ENCODE measurements around the gene TTC22. TPM values are rescaled to one million over a fixed set of nuclear protein-coding genes. Genes with fewer than 3 reads are reported as not detected.

TTC22 gene
- total RNA-seq, 2 donors from 2014 or later: 12.2 to 15.6 TPM

GRCh38 chr1:54784066-54784465, 17.1 kb downstream of the TTC22 start:
- intact Hi-C loops (cut with DNase I): no loop called here

DNA sequence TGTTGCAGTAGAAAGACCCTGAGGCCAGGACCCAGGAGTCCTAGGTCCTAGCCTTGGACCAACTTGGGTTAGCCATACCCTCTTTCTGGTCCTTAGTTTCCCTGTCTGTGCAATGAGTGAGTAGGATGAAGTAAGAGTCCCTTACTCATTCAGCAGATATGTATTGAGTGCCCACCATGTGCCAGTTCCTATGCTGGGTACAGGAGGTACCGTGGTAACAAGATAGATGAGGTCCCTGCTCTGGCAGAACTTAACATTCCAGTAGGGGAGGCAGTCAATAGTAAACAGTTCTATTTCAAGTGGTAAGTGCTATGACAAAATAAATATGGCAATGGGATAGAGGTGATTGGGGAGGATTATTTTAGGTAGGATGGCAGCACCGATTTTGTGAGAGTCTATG, 18.5 kb downstream of the TTC22 start:
- no peak overlapping the region for H3K27ac ChIP-seq
- whole genome bisulfite sequencing, 2 donors: 36 to 55% methylated on average over 2 of the region's 2 CpGs
- H3K4me1 ChIP-seq: peaks cover 7% of the 10 kb centered on the region
- DNase-seq (no peak), ATAC-seq (no peak)
- H3K36me3 ChIP-seq (replicated peaks in 1 of 2; ENCODE audit: insufficient read depth in 1 of 2, low read depth in 2 of 2): peaks cover 0 to 6% of the 10 kb centered on the region in 2 donors
- intact Hi-C loops (cut with DNase I): no loop called here
- no peak overlapping the region for H3K4me3 ChIP-seq
- no peaks in the 10 kb centered on the region for H3K27me3 ChIP-seq
- H3K9me3 ChIP-seq: no peaks in the 10 kb centered on the region
- no peak for TF ChIP-seq POLR2A (IDR thresholded peaks at IDR 0.05)
- TF ChIP-seq, protein P1, sequence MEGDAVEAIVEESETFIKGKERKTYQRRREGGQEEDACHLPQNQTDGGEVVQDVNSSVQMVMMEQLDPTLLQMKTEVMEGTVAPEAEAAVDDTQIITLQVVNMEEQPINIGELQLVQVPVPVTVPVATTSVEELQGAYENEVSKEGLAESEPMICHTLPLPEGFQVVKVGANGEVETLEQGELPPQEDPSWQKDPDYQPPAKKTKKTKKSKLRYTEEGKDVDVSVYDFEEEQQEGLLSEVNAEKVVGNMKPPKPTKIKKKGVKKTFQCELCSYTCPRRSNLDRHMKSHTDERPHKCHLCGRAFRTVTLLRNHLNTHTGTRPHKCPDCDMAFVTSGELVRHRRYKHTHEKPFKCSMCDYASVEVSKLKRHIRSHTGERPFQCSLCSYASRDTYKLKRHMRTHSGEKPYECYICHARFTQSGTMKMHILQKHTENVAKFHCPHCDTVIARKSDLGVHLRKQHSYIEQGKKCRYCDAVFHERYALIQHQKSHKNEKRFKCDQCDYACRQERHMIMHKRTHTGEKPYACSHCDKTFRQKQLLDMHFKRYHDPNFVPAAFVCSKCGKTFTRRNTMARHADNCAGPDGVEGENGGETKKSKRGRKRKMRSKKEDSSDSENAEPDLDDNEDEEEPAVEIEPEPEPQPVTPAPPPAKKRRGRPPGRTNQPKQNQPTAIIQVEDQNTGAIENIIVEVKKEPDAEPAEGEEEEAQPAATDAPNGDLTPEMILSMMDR (IDR thresholded peaks at IDR 0.05): no peak

More at GRCh38 chr1:54784066-54784465, 17.1 kb downstream of the TTC22 start:
- H3K4me1 ChIP-seq: peaks cover 7% of the 10 kb centered on the region
- no peak overlapping the region for H3K27ac ChIP-seq
- DNase-seq: no peak
- no peak for TF ChIP-seq POLR2A (IDR thresholded peaks at IDR 0.05)
- TF ChIP-seq, protein P1 (IDR thresholded peaks at IDR 0.05): no peak
- H3K27me3 ChIP-seq: no peaks in the 10 kb centered on the region
- no peak overlapping the region for H3K4me3 ChIP-seq
- no peaks in the 10 kb centered on the region for H3K9me3 ChIP-seq
- peaks cover 0 to 6% of the 10 kb centered on the region in 2 donors for H3K36me3 ChIP-seq (replicated peaks in 1 of 2; ENCODE audit: insufficient read depth in 1 of 2, low read depth in 2 of 2)
- no peak for ATAC-seq
- 81 to 88% methylated on average over 2 of the region's 2 CpGs for WGBS, 2 donors

GRCh38 chr1:54782156-54782555, 19.0 kb downstream of the TTC22 start:
- peaks cover 7% of the 10 kb centered on the region for H3K4me1 ChIP-seq
- DNase-seq (peak in 2 of 4 donors; percentile 48 to 56), ATAC-seq (no peak)
- H3K27me3 ChIP-seq: no peaks in the 10 kb centered on the region
- intact Hi-C loops (cut with DNase I): no loop called here
- no peak overlapping the region for H3K4me3 ChIP-seq
- H3K36me3 ChIP-seq (replicated peaks in 1 of 2; ENCODE audit: insufficient read depth in 1 of 2, low read depth in 2 of 2): peaks cover 0 to 6% of the 10 kb centered on the region in 2 donors
- TF ChIP-seq, protein P1 (IDR thresholded peaks at IDR 0.05): no peak
- no peak for TF ChIP-seq POLR2A (IDR thresholded peaks at IDR 0.05)
- no peaks in the 10 kb centered on the region for H3K9me3 ChIP-seq
- WGBS, 2 donors: 42 to 59% methylated on average over 5 to 6 of the region's 6 CpGs
- no peak overlapping the region for H3K27ac ChIP-seq

DNA sequence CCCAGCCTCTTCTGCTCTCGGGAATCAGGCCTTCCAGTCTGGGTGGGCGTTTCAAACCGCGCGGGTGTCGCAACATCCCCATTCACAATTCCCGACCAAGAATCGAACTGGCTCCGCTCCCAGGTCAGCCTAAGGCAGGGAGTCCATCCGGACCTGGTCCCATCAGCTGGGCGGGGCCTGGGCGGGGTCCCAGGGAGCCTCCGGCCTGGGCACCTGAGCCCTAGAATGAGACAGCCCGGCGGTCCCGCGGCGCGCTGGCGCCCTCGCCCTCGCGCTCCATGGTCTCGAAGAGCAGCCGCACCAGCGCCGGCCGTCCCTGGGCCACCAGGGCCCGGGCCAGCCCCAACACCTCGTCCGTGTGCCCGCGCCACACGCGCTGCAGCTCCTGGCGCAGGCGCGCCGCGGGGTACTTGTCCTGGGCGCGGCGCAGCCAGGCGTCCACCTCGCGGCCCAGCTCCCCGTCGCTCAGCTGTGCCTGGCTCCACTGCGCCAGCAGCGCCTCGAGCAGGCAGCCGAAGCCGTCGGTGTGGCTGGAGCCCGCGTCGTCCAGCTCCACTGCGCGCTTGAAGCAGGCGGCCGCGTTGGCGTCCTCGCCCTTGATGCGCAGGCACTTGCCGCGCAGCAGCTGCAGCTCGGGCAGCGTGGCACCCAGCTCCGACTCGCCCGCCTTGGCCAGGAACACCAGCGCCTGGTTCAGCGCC, 19.9 kb downstream of the TTC22 start:
- TF ChIP-seq POLR2A (IDR thresholded peaks at IDR 0.05): no peak
- TF ChIP-seq, protein P1 (IDR thresholded peaks at IDR 0.05): no peak
- Histone ChIP-seq H3K36me3 (replicated peaks in 1 of 2; ENCODE audit: insufficient read depth in 1 of 2, low read depth in 2 of 2) (peaks cover 0 to 3% of the 10 kb centered on the region in 2 donors), H3K9me3 (no peaks in the 10 kb centered on the region), H3K4me1 (peaks cover 12% of the 10 kb centered on the region), H3K27me3 (no peaks in the 10 kb centered on the region), H3K27ac (no peak overlapping the region), H3K4me3 (no peak overlapping the region)
- ATAC-seq: no peak
- 68 to 85% methylated on average over 29 to 74 of the region's 74 CpGs for WGBS, 2 donors
- DNase-seq: no peak
- intact Hi-C loops (cut with DNase I): no loop called here

GRCh38 chr1:54777431-54777830, 23.7 kb downstream of the TTC22 start:
- ATAC-seq (no peak), DNase-seq (peak in 1 of 4 donors; percentile 24)
- Histone ChIP-seq H3K27me3 (no peaks in the 10 kb centered on the region), H3K27ac (no peak overlapping the region), H3K36me3 (replicated peaks in 1 of 2; ENCODE audit: insufficient read depth in 1 of 2, low read depth in 2 of 2) (no peaks in the 10 kb centered on the region), H3K9me3 (no peaks in the 10 kb centered on the region), H3K4me3 (no peak overlapping the region), H3K4me1 (peaks cover 12% of the 10 kb centered on the region)
- TF ChIP-seq, protein P1 (IDR thresholded peaks at IDR 0.05): no peak
- TF ChIP-seq POLR2A (IDR thresholded peaks at IDR 0.05): no peak
- 61 to 68% methylated on average over 4 of the region's 4 CpGs for WGBS, 2 donors
- intact Hi-C loops (cut with DNase I): no loop called here
